NT2/D1 (cell line): ENCODE results near the gene LIMD2.

Experiments
- DNase-seq: peaks from one replicate; pipeline ENCODE4 v3.0.0-alpha.2; 2011; ENCODE audit warnings: low read depth, low spot score
- H3K27me3 ChIP-seq: 2 replicates; pipeline ENCODE4 v1.6.0; 2011; ENCODE audit warnings: mild to moderate bottlenecking; ENCODE audit not compliant: insufficient read length, insufficient read depth
- H3K36me3 ChIP-seq: 2 replicates; pipeline ENCODE4 v1.6.1; 2011; ENCODE audit warnings: mild to moderate bottlenecking, low read length, mixed read lengths; ENCODE audit not compliant: insufficient read depth, insufficient read length
- H3K4me1 ChIP-seq: 2 replicates; pipeline ENCODE4 v1.5.1; 2011; ENCODE audit not compliant: insufficient read depth, insufficient read length
- H3K4me3 ChIP-seq: 2 replicates; pipeline ENCODE4 v1.5.1; 2011; ENCODE audit warnings: low read depth; ENCODE audit not compliant: insufficient read length
- H3K9ac ChIP-seq: 2 replicates; pipeline ENCODE4 v1.6.0; 2011; ENCODE audit warnings: low read depth; ENCODE audit not compliant: insufficient read length
- H3K9me3 ChIP-seq: 2 replicates; pipeline ENCODE4 v1.5.1; 2011; ENCODE audit warnings: mild to moderate bottlenecking, low read length; ENCODE audit not compliant: insufficient read depth
- SUZ12 ChIP-seq: IDR thresholded peaks from 2 replicates; pipeline ENCODE4 v1.6.1; 2011; ENCODE audit not compliant: insufficient read length, insufficient read depth; ENCODE audit errors: extremely low read depth
- YY1 ChIP-seq: IDR thresholded peaks from 2 replicates; pipeline ENCODE4 v1.6.1; 2011; ENCODE audit not compliant: insufficient read length, insufficient read depth
- ZNF274 ChIP-seq: IDR thresholded peaks from 2 replicates; pipeline ENCODE4 v1.6.1; 2011; ENCODE audit warnings: mild to moderate bottlenecking, low read depth, low read length

Gene LIMD2

DNA sequence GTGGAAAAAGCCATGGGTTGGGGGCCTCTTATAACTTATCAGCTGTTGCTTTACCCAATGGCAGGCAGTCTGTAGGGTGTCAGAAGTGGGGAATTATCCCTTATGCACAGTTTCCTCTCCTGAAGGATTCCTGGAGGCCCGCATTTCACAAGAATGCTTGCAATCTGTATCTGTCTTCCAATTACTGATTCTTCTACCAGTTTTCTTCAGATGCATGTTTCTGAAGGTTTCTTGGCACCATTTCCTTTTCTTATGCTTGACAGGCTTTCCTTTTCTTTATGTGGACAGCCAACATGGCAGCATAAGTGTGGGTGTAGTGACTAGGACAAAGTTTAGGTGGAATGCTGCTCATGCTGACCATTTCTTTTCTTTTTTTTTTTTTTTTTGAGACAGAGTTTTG is 41.6 kb downstream of the LIMD2 start:
- Histone ChIP-seq H3K4me3 (no peak overlapping the region), H3K36me3 (peaks cover 42% of the 10 kb centered on the region)

DNA sequence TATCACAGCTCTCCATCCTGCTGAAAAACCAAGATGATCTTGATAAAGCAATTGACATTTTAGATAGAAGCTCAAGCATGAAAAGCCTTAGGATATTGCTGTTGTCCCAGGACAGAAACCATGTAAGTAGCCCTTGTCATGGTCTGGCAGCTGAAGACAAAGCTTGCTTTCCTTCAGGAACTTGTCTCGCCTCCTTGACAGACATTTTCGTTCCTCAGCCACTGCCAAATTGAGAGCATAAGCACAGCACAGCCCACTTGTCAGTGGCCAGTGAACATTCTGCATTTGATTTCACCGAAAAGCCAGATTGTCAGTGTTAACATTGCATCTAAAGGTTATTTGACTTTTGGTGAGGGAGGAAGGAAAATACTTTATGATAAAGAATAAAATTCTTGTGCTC is 42.1 kb downstream of the LIMD2 start:
- Histone ChIP-seq H3K9me3 (no peaks in the 10 kb centered on the region), H3K4me3 (no peak overlapping the region), H3K4me1 (no peaks in the 10 kb centered on the region), H3K9ac (no peak overlapping the region), H3K36me3 (peaks cover 46% of the 10 kb centered on the region), H3K27me3 (no peaks in the 10 kb centered on the region)
- no peak for TF ChIP-seq YY1
- no peak for TF ChIP-seq SUZ12
- TF ChIP-seq ZNF274, result no peak
- no peak for DNase-seq

More for the DNA sequence above, 41.6 kb downstream of the LIMD2 start:
- H3K27me3 ChIP-seq, result no peaks in the 10 kb centered on the region
- no peak for TF ChIP-seq ZNF274
- no peak for TF ChIP-seq SUZ12
- TF ChIP-seq YY1, result no peak
- H3K9ac ChIP-seq, result no peak overlapping the region
- H3K4me1 ChIP-seq, result no peaks in the 10 kb centered on the region
- no peaks in the 10 kb centered on the region for H3K9me3 ChIP-seq
- DNase-seq, result no peak

DNA sequence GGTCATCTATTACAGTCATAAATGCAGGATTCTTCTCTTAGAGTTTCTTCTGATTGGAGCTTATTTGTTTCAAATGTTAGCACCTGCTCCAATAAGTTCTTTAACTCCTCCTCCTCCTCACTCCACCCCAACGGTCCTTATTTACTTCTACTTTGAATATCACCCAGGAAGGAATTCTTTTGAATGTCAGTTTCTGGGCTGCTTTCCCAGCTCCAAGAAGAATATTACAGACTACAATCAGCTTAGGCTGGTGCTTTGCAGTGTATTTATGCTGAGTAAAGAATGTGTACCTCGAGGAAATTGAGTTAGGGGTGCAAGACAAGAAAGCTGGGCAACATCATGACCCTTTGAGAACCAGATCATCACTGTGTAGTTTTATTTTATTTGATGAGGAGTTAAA is 46.9 kb downstream of the LIMD2 start:
- no peak for DNase-seq
- H3K4me3 ChIP-seq, result no peak overlapping the region
- no peaks in the 10 kb centered on the region for H3K4me1 ChIP-seq
- H3K27me3 ChIP-seq, result no peaks in the 10 kb centered on the region
- H3K36me3 ChIP-seq, result peaks cover 32% of the 10 kb centered on the region
- H3K9ac ChIP-seq, result no peak overlapping the region
- H3K9me3 ChIP-seq, result no peaks in the 10 kb centered on the region
- no peak for TF ChIP-seq ZNF274
- TF ChIP-seq YY1, result no peak
- no peak for TF ChIP-seq SUZ12

DNA sequence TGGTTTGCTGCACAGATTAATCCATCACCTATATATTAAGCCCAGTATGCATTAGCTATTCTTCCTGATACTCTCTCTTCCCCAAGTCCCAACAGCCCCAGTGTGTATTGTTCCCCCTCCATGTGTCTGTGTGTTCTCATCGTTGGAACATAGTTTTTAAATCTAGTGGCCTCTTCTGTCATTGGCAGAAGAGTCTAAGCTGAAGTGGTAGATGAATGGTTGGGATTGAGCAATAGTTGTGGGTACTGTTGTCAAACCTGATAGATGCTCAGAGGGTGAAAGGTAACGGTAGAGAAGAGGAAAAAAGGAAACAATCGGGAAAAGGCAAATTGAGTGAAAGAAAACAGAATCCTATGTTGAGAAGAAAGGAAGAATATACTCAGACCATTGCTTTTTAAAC is 47.8 kb downstream of the LIMD2 start:
- TF ChIP-seq SUZ12 (no peak), ZNF274 (no peak), YY1 (no peak)
- peaks cover 28% of the 10 kb centered on the region for H3K36me3 ChIP-seq
- H3K27me3 ChIP-seq, result no peaks in the 10 kb centered on the region
- no peak overlapping the region for H3K4me3 ChIP-seq
- H3K9me3 ChIP-seq, result no peaks in the 10 kb centered on the region
- no peak for DNase-seq
- no peak overlapping the region for H3K9ac ChIP-seq
- peaks cover 1% of the 10 kb centered on the region for H3K4me1 ChIP-seq

DNA sequence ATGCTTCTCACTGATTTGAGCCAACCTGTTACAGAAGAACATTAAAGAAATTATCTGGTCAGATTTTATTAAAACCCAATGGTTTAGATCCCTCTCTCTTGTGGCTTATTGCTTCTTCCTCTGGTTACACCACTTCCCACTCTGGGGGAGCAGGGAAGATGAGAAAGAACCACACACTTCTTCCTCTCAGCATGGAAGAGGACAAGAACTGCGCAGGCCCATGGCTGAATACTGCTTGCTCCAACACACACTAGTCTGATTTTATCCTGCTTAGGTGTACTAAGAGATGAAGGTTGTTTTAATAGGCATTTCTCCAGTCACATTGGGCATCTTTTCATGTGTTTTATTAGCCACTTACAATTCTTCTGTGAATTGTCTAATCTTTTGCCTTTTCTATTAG is 50.1 kb downstream of the LIMD2 start:
- TF ChIP-seq ZNF274, result no peak
- TF ChIP-seq SUZ12, result no peak
- TF ChIP-seq YY1, result no peak
- Histone ChIP-seq H3K9ac (no peak overlapping the region), H3K4me3 (no peak overlapping the region), H3K27me3 (no peaks in the 10 kb centered on the region), H3K36me3 (peaks cover 31% of the 10 kb centered on the region), H3K4me1 (peaks cover 10% of the 10 kb centered on the region), H3K9me3 (no peaks in the 10 kb centered on the region)
- no peak for DNase-seq

DNA sequence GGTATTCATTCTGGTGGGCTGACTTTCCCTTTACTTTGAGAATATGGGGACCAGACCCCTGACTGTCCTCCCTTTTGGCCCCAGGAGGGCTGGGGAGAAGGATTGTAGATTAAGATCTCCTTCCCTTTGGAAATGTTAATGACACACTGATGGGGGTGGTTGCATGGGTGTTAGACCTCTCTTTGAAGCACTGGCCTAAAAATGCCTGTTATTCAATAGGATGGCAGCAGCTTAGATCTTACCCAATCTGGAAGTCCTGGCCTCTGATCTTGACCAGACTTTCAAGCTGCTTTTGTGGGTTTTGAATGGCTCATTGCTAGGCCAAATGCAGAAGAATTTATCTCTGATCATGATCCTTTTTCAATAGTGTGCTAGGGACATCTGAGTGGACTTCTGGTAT is 52.0 kb downstream of the LIMD2 start:
- H3K9ac ChIP-seq, result no peak overlapping the region
- peaks cover 19% of the 10 kb centered on the region for H3K36me3 ChIP-seq
- H3K4me3 ChIP-seq, result no peak overlapping the region
- no peak for TF ChIP-seq ZNF274
- no peak for TF ChIP-seq SUZ12
- no peak for TF ChIP-seq YY1
- H3K27me3 ChIP-seq, result no peaks in the 10 kb centered on the region
- H3K4me1 ChIP-seq, result peaks cover 10% of the 10 kb centered on the region
- peak; percentile 57 for DNase-seq
- no peaks in the 10 kb centered on the region for H3K9me3 ChIP-seq

DNA sequence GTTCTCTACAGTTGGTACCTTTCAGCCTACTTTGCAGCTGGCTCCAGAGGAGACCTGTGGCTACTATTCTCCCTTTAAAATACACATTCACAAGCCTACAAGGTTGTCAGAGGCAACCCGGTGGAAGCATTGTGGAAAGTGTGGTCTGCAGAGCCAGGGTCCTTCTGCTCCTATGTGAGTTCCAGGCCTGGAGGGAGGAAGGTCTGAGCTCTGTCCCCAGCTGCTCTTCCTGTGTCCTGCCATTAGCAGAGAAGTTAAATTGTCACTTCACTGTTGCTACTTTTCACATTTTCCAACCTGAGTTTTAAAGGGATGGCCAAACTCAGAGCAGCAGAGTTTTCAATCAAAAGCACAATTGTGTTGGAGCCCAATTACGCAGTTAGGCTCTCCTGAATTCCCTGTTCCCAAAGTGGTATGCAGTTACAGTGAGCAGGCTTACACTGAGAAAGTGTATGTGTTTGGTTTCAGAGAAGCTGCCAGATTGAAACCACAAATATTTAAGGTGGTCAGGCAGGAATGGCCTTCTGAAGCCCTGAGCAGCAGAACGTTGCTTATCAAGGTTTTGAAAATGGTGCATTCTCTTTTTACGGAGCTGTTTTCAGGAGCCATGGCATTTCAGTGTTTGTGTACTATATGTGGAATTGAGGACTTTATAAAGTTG is 52.7 kb downstream of the LIMD2 start:
- no peak for TF ChIP-seq SUZ12
- no peak for TF ChIP-seq ZNF274
- no peak for TF ChIP-seq YY1
- H3K9me3 ChIP-seq, result no peaks in the 10 kb centered on the region
- peaks cover 16% of the 10 kb centered on the region for H3K36me3 ChIP-seq
- H3K4me3 ChIP-seq, result no peak overlapping the region
- H3K27me3 ChIP-seq, result no peaks in the 10 kb centered on the region
- peak overlapping the region; percentile 22 for H3K9ac ChIP-seq
- no peak for DNase-seq
- H3K4me1 ChIP-seq, result peaks cover 10% of the 10 kb centered on the region

DNA sequence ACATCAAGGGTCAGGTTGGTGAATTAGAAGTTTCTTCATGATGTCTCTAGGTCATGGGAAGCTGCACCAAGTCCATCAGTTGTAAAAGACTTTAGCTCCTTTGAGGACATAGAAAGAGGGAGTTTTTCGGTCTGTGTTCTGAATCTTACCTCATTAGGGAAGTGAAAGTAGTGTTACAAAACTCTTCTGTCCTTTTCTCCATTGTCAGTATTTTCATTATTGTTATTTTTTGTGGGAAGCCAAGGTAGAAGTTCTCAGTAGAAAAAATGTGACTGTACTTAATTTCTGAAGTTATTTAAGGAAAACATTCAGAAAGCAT is 53.5 kb downstream of the LIMD2 start:
- H3K4me3 ChIP-seq, result no peak overlapping the region
- peaks cover 15% of the 10 kb centered on the region for H3K36me3 ChIP-seq
- peaks cover 10% of the 10 kb centered on the region for H3K4me1 ChIP-seq
- H3K27me3 ChIP-seq, result no peaks in the 10 kb centered on the region
- H3K9me3 ChIP-seq, result no peaks in the 10 kb centered on the region
- no peak overlapping the region for H3K9ac ChIP-seq
- no peak for TF ChIP-seq YY1
- TF ChIP-seq ZNF274, result no peak
- TF ChIP-seq SUZ12, result no peak
- DNase-seq, result no peak
